HG03439 (cell line): Measurements from ENCODE around the gene DLG2.

ENCODE experiments used
- ATAC-seq: cut with Tn5 transposase; IDR thresholded peaks from one replicate; pipeline ENCODE4 v1.9.1; 2021; ENCODE audit warnings: mild to moderate bottlenecking, moderate library complexity; ENCODE audit not compliant: unreplicated experiment

The DLG2 gene

GRCh38 chr11:84612645-84613044 lies 1014.5 kb downstream of the DLG2 start:
- ATAC-seq: no peak

GRCh38 chr11:84608837-84609196 lies 1018.3 kb downstream of the DLG2 start:
- no peak for ATAC-seq

GRCh38 chr11:84607975-84608836 lies 1018.9 kb downstream of the DLG2 start:
- no peak for ATAC-seq

GRCh38 chr11:84594602-84595001 lies 1032.5 kb downstream of the DLG2 start:
- no peak for ATAC-seq

GRCh38 chr11:84590106-84590505 lies 1037.0 kb downstream of the DLG2 start:
- no peak for ATAC-seq

- no peak for ATAC-seq
Measured at GRCh38 chr11:84588131-84588829, 1038.9 kb downstream of the DLG2 start.

GRCh38 chr11:84583106-84583505 lies 1044.0 kb downstream of the DLG2 start:
- ATAC-seq: no peak

- no peak for ATAC-seq
Measured at GRCh38 chr11:84581083-84581482, 1046.1 kb downstream of the DLG2 start.

GRCh38 chr11:84580428-84580827 lies 1046.7 kb downstream of the DLG2 start:
- ATAC-seq: no peak

GRCh38 chr11:84573868-84574267 lies 1053.3 kb downstream of the DLG2 start:
- no peak for ATAC-seq

- ATAC-seq: no peak
Measured at GRCh38 chr11:84566671-84567070, 1060.5 kb downstream of the DLG2 start.

- no peak for ATAC-seq
Measured at GRCh38 chr11:84564867-84565184, 1062.3 kb downstream of the DLG2 start.

GRCh38 chr11:84564180-84564866 lies 1062.8 kb downstream of the DLG2 start:
- peak; percentile 82 for ATAC-seq

GRCh38 chr11:84563356-84563755 lies 1063.8 kb downstream of the DLG2 start:
- ATAC-seq: no peak

- no peak for ATAC-seq
Measured at GRCh38 chr11:84560206-84560605, 1066.9 kb downstream of the DLG2 start.

GRCh38 chr11:84558085-84558905 lies 1068.8 kb downstream of the DLG2 start:
- peak; percentile 96 for ATAC-seq

GRCh38 chr11:84552791-84553190 lies 1074.4 kb downstream of the DLG2 start:
- ATAC-seq: no peak

GRCh38 chr11:84549217-84549616 lies 1077.9 kb downstream of the DLG2 start:
- ATAC-seq: peak; percentile 64

- no peak for ATAC-seq
Measured at GRCh38 chr11:84544566-84544965, 1082.6 kb downstream of the DLG2 start.

GRCh38 chr11:84543367-84544159 lies 1083.6 kb downstream of the DLG2 start:
- ATAC-seq: no peak
